Small intestine (tissue), 4 donors: ENCODE data around the gene FKBP14. TPM values are rescaled to one million over a fixed set of nuclear protein-coding genes. Genes with fewer than 3 reads are reported as not detected.

Experiments used
- polyA plus RNA-seq, 4 donors: library from polyadenylated mRNA; stranded (reverse) in 3 of 4; unstranded in 1 of 4; fragments of 200-250 nt in 3 of 4; fragments of 120-200 nt in 1 of 4; gene quantifications; one replicate each; pipeline versions ENCODE4 v1.2.1 to v1.2.3, GENCODE V29; 2013
- donor health status: healthy with polysubstance abuse.
- donor health status: Bipolar disorder and iron deficiency.
- donor health status: healthy.

The FKBP14 gene
- polyA plus RNA-seq, 4 donors, result 0.45 to 11.1 (median 1.8) TPM

Other genes starting within 250 kb of the FKBP14 start
- 10 to 100 TPM in 1 of 4 donors, 1 to 10 TPM in 3; 1.1 to 28.5 (median 1.7) TPM for gene WIPF3, start 220.2 kb downstream of the FKBP14 start, polyA plus RNA-seq
- gene SCRN1, start 36.9 kb downstream of the FKBP14 start, polyA plus RNA-seq, result 10 to 100 TPM in 2 of 4 donors, 1 to 10 TPM in 2; 1.3 to 16.9 (median 7.4) TPM
- 1 to 10 TPM; 3.8 to 5.0 (median 4.4) TPM for gene PLEKHA8, start 1.7 kb upstream of the FKBP14 start, polyA plus RNA-seq
- gene MTURN, start 108.3 kb upstream of the FKBP14 start, polyA plus RNA-seq, result 10 to 100 TPM in 2 of 4 donors, 1 to 10 TPM in 2; 2.2 to 11.1 (median 7.0) TPM